ENCODE data around the gene CBX7. TPM values are rescaled to one million over a fixed set of nuclear protein-coding genes. Genes with fewer than 3 reads are reported as not detected.

The CBX7 gene
- total RNA-seq, 4 donors from 2014 or later = 38.1 to 126 (median 56.3) TPM

DNA sequence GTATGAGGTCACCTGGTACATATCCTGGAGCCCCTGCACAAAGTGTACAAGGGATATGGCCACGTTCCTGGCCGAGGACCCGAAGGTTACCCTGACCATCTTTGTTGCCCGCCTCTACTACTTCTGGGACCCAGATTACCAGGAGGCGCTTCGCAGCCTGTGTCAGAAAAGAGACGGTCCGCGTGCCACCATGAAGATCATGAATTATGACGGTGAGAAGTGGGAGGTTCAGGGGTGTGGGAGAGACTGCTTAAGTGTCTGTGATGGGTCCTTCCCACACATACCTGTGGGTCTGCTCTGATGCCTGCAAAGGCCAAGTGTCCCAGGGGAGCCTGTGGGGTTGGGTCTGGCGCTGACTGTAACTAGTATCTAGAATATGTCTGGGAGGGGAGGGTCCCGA is 71.5 kb downstream of the CBX7 start:
- TF ChIP-seq, protein P1, sequence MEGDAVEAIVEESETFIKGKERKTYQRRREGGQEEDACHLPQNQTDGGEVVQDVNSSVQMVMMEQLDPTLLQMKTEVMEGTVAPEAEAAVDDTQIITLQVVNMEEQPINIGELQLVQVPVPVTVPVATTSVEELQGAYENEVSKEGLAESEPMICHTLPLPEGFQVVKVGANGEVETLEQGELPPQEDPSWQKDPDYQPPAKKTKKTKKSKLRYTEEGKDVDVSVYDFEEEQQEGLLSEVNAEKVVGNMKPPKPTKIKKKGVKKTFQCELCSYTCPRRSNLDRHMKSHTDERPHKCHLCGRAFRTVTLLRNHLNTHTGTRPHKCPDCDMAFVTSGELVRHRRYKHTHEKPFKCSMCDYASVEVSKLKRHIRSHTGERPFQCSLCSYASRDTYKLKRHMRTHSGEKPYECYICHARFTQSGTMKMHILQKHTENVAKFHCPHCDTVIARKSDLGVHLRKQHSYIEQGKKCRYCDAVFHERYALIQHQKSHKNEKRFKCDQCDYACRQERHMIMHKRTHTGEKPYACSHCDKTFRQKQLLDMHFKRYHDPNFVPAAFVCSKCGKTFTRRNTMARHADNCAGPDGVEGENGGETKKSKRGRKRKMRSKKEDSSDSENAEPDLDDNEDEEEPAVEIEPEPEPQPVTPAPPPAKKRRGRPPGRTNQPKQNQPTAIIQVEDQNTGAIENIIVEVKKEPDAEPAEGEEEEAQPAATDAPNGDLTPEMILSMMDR (IDR thresholded peaks at IDR 0.05) = no peak
- no peak for TF ChIP-seq POLR2A (IDR thresholded peaks at IDR 0.05)
- TF ChIP-seq POLR2AphosphoS5 (IDR thresholded peaks at IDR 0.05) = no peak
- TF ChIP-seq EP300 (IDR thresholded peaks at IDR 0.05) = no peak
- no peak overlapping the region for H3K4me3 ChIP-seq
- WGBS = 92% methylated on average over 12 of the region's 12 CpGs

More for the DNA sequence above, 71.5 kb downstream of the CBX7 start:
- H3K36me3 ChIP-seq = peaks cover 9% of the 10 kb centered on the region
- H3K4me1 ChIP-seq = peaks cover 13% of the 10 kb centered on the region
- DNase-seq (ENCODE audit: low spot score in 2 of 2) = no peak
- no peak overlapping the region for H3K27ac ChIP-seq
- H3K27me3 ChIP-seq = no peaks in the 10 kb centered on the region
- H3K9me3 ChIP-seq = no peaks in the 10 kb centered on the region

Other genes with a start within 250 kb of the CBX7 start
- gene APOBEC3A, start 195.1 kb downstream of the CBX7 start, total RNA-seq = 1 to 10 TPM in 1 of 4 donors, not detected in 3; 2.1 TPM
- 1 to 10 TPM in 3 of 4 donors, not detected in 1; 1.0 to 2.4 (median 2.1) TPM for gene APOBEC3B, start 170.3 kb downstream of the CBX7 start, total RNA-seq
- gene APOBEC3C, start 138.4 kb downstream of the CBX7 start, total RNA-seq = 10 to 100 TPM in 1 of 4 donors, 1 to 10 TPM in 3; 6.6 to 10.5 (median 7.8) TPM
- gene APOBEC3D, start 131.6 kb downstream of the CBX7 start, total RNA-seq = not detected
- gene APOBEC3F, start 111.8 kb downstream of the CBX7 start, total RNA-seq = 1 to 10 TPM in 2 of 4 donors, under 1 TPM in 1, not detected in 1; 0.57 to 2.0 (median 1.4) TPM
- gene APOBEC3G, start 75.4 kb downstream of the CBX7 start, total RNA-seq = 1 to 10 TPM in 2 of 4 donors, under 1 TPM in 2; 0.45 to 5.2 (median 1.5) TPM
- under 1 TPM in 1 of 4 donors, not detected in 3; 0.52 TPM for gene APOBEC3H, start 55.4 kb downstream of the CBX7 start, total RNA-seq
- gene PDGFB, start 92.3 kb upstream of the CBX7 start, total RNA-seq = 10 to 100 TPM; 10.5 to 20.6 (median 12.0) TPM
- 1,000 to 10,000 TPM; 2,537 to 3,396 (median 3,080) TPM for gene RPL3, start 166.9 kb upstream of the CBX7 start, total RNA-seq
- 10 to 100 TPM; 34.6 to 52.5 (median 44.3) TPM for gene SYNGR1, start 197.3 kb upstream of the CBX7 start, total RNA-seq
- gene TAB1, start 247.1 kb upstream of the CBX7 start, total RNA-seq = 10 to 100 TPM; 16.9 to 35.4 (median 23.3) TPM

Data from suprapubic skin (tissue), 4 donors.